ENCODE results near the gene TTLL5.

TTLL5 gene

DNA sequence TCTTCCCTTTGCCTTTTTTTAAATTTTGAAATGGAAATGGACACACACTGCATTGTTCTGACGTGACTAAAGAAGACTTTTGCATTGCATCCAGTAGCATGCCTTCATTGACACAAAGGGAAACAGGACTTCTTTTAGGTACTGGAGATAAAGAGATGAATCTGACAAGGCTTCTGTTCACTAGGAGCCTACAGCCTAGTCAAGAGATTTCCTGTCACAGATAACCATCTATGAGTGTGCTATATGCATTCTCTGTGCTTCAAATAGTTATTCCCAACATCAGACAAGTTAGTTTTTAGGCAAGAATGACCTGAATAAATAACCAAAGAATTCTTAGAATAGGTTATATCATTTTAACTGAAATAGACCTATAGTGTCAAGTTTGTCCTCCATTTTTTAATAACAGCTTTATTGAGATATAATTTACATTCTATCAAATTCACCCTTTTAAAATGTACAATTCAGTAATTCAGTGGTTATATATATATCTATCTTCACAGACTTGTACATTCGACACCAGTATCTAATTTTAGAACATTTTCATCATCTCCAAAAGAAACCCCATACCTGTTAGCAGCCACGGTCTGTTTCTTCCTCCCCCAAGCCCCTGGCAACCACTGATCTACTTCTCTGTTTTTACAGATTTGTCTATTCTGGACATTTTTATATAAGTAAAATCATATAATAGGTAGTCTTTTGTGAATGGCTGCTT is 122.7 kb downstream of the TTLL5 start:
- Histone ChIP-seq H3K79me2 (ENCODE audit: control insufficient read depth, low read length) (no peaks in the 10 kb centered on the region), H4K20me1 (ENCODE audit: control insufficient read depth, insufficient read depth, low read depth, low read length) (no peaks in the 10 kb centered on the region), H3K4me2 (ENCODE audit: low read length) (no peak overlapping the region), H3K4me3 (ENCODE audit: low read length) (no peak overlapping the region), H3K27ac (ENCODE audit: low read depth, low read length) (no peak overlapping the region), H3K36me3 (ENCODE audit: control insufficient read depth, low read length) (peaks cover 25% of the 10 kb centered on the region), H3K4me1 (ENCODE audit: control insufficient read depth, low read length) (no peaks in the 10 kb centered on the region), H3F3A (ENCODE audit: control insufficient read depth, insufficient read depth) (no peaks in the 10 kb centered on the region), H3K27me3 (ENCODE audit: control insufficient read depth, low read length) (no peaks in the 10 kb centered on the region), H3K9me2 (replicated peaks; ENCODE audit: control insufficient read depth, low read length) (no peaks in the 10 kb centered on the region), H3K9me3 (ENCODE audit: control insufficient read depth, insufficient read depth, low read length) (no peaks in the 10 kb centered on the region)
- TF ChIP-seq, protein P1, sequence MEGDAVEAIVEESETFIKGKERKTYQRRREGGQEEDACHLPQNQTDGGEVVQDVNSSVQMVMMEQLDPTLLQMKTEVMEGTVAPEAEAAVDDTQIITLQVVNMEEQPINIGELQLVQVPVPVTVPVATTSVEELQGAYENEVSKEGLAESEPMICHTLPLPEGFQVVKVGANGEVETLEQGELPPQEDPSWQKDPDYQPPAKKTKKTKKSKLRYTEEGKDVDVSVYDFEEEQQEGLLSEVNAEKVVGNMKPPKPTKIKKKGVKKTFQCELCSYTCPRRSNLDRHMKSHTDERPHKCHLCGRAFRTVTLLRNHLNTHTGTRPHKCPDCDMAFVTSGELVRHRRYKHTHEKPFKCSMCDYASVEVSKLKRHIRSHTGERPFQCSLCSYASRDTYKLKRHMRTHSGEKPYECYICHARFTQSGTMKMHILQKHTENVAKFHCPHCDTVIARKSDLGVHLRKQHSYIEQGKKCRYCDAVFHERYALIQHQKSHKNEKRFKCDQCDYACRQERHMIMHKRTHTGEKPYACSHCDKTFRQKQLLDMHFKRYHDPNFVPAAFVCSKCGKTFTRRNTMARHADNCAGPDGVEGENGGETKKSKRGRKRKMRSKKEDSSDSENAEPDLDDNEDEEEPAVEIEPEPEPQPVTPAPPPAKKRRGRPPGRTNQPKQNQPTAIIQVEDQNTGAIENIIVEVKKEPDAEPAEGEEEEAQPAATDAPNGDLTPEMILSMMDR (IDR thresholded peaks at IDR 0.05; ENCODE audit: low read depth, low read length, poor library complexity, severe bottlenecking): no peak
- no peak for TF ChIP-seq EZH2phosphoT487 (IDR thresholded peaks at IDR 0.05; ENCODE audit: borderline replicate concordance, low read length)

DNA sequence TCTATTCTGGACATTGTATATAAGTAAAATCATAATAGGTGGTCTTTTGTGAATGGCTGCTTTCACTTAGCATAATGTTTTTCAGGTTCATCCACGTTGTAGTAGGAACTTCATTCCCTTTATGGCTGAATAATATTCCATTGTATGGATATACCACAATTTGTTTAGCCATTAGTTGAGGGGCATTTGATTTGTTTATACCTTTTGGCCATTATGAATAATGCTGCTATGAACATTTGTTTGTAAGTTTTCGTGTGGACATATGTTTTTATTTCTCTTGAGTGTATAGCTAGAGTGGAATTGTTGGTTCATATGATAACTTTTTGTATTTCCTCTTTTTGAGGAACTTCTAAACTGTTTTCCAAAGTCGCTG is 123.3 kb downstream of the TTLL5 start:
- Histone ChIP-seq H4K20me1 (ENCODE audit: control insufficient read depth, insufficient read depth, low read depth, low read length) (no peaks in the 10 kb centered on the region), H3F3A (ENCODE audit: control insufficient read depth, insufficient read depth) (no peaks in the 10 kb centered on the region), H3K27ac (ENCODE audit: low read depth, low read length) (no peak overlapping the region), H3K36me3 (ENCODE audit: control insufficient read depth, low read length) (peaks cover 25% of the 10 kb centered on the region), H3K27me3 (ENCODE audit: control insufficient read depth, low read length) (no peaks in the 10 kb centered on the region), H3K9me3 (ENCODE audit: control insufficient read depth, insufficient read depth, low read length) (no peaks in the 10 kb centered on the region), H3K79me2 (ENCODE audit: control insufficient read depth, low read length) (no peaks in the 10 kb centered on the region), H3K9me2 (replicated peaks; ENCODE audit: control insufficient read depth, low read length) (no peaks in the 10 kb centered on the region), H3K4me2 (ENCODE audit: low read length) (no peak overlapping the region), H3K4me3 (ENCODE audit: low read length) (no peak overlapping the region), H3K4me1 (ENCODE audit: control insufficient read depth, low read length) (no peaks in the 10 kb centered on the region)
- no peak for TF ChIP-seq EZH2phosphoT487 (IDR thresholded peaks at IDR 0.05; ENCODE audit: borderline replicate concordance, low read length)
- TF ChIP-seq, protein P1 (IDR thresholded peaks at IDR 0.05; ENCODE audit: low read depth, low read length, poor library complexity, severe bottlenecking): no peak

DNA sequence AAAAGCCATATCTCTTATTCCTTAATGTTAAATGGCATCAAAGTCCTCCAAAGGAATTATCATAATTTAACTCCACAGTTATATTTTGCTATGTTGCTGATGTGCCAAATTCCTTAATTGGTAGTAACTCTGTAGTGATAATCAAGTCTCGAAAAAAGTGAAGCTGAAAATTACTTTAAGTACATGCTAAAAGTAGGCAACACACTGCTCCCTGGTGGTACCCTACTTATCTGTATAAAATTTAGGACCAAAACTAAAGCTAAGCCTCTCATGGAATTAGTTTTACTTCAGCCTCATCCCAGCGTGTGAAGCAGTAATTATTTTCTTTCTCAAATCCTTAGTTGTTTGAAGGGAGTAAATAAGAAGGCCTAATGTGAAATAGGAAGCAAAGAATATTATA is 132.8 kb downstream of the TTLL5 start:
- H3K9me3 ChIP-seq (ENCODE audit: control insufficient read depth, insufficient read depth, low read length): no peaks in the 10 kb centered on the region
- no peak overlapping the region for H3K4me2 ChIP-seq (ENCODE audit: low read length)
- no peaks in the 10 kb centered on the region for H3K9me2 ChIP-seq (replicated peaks; ENCODE audit: control insufficient read depth, low read length)
- H3K4me3 ChIP-seq (ENCODE audit: low read length): no peak overlapping the region
- no peak overlapping the region for H3K27ac ChIP-seq (ENCODE audit: low read depth, low read length)
- no peaks in the 10 kb centered on the region for H3F3A ChIP-seq (ENCODE audit: control insufficient read depth, insufficient read depth)
- no peaks in the 10 kb centered on the region for H3K4me1 ChIP-seq (ENCODE audit: control insufficient read depth, low read length)
- TF ChIP-seq, protein P1 (IDR thresholded peaks at IDR 0.05; ENCODE audit: low read depth, low read length, poor library complexity, severe bottlenecking): no peak
- no peak for TF ChIP-seq EZH2phosphoT487 (IDR thresholded peaks at IDR 0.05; ENCODE audit: borderline replicate concordance, low read length)
- no peaks in the 10 kb centered on the region for H3K79me2 ChIP-seq (ENCODE audit: control insufficient read depth, low read length)
- H3K27me3 ChIP-seq (ENCODE audit: control insufficient read depth, low read length): no peaks in the 10 kb centered on the region
- no peaks in the 10 kb centered on the region for H3K36me3 ChIP-seq (ENCODE audit: control insufficient read depth, low read length)
- H4K20me1 ChIP-seq (ENCODE audit: control insufficient read depth, insufficient read depth, low read depth, low read length): no peaks in the 10 kb centered on the region

Data from DOHH2 (cell line).